Ishikawa (cell line): ENCODE measurements around the gene OSBPL9.

Experiments
- CEBPB ChIP-seq: IDR thresholded peaks from 2 replicates; pipeline ENCODE4 v1.6.1; 2012
- CREB1 ChIP-seq: IDR thresholded peaks from 2 replicates; pipeline ENCODE4 v1.6.1; 2012; ENCODE audit warnings: low read depth
- EP300 ChIP-seq: IDR thresholded peaks from 2 replicates; pipeline ENCODE4 v1.6.1; 2012; ENCODE audit warnings: borderline replicate concordance
- NFIC ChIP-seq: IDR thresholded peaks from 2 replicates; pipeline ENCODE4 v1.6.1; 2012
- RAD21 ChIP-seq: IDR thresholded peaks from 2 replicates; pipeline ENCODE4 v1.6.1; 2012; ENCODE audit warnings: low read depth
- TAF1 ChIP-seq: IDR thresholded peaks from 2 replicates; pipeline ENCODE4 v1.6.1; 2012; ENCODE audit warnings: low read depth, mild to moderate bottlenecking
- TEAD4 ChIP-seq: IDR thresholded peaks from 2 replicates; pipeline ENCODE4 v1.6.1; 2012

DNA sequence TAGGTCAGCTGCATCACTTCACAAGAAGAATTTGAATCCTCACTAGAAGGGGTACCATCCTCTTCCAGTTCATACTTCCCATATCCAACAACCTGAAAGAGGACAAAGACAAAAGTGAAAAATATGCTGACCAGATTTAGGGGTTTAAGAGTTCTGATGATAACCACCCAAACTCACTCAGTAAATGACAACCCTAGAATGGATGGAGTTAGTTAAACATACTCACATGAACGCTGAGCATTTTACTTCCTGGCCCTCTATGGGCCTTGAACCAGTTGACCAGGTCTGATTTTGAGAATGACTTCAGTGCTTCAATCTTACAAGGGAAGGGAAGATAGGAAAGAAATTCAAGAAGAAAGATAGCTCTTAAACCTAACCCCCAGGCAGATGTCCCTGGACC, 172.4 kb downstream of the OSBPL9 start:
- TF ChIP-seq TEAD4 (no peak), EP300 (no peak), CREB1 (no peak), CEBPB (no peak), TAF1 (no peak), NFIC (no peak), RAD21 (no peak)
